CD8-positive, alpha-beta memory T cell (primary cell): ENCODE data around the gene MMUT. TPM values are rescaled to one million over a fixed set of nuclear protein-coding genes. Genes with fewer than 3 reads are reported as not detected.
A peak's percentile ranks its signal among the peaks of the same experiment; 100 is the strongest.

Experiments
- CTCF ChIA-PET: fragments of 350-600 bp; sonication (Branson Sonifier 250); formaldehyde crosslinking; loops from one replicate; lab custom pipeline; 2021; ENCODE audit warnings: antibody characterized with exemption; lab: Charles Lee
- POLR2A ChIA-PET: fragments of 350-600 bp; sonication (Branson Sonifier 250); formaldehyde crosslinking; loops from one replicate; lab custom pipeline; 2021; ENCODE audit warnings: antibody characterized with exemption; lab: Charles Lee
- DNase-seq, 5 donors: peaks; one replicate each; pipeline versions ENCODE4 v3.0.0 to v3.0.0-alpha.2; 2020 to 2022; ENCODE audit warnings: mixed read lengths in 1 of 5
- H3K27ac ChIP-seq: one replicate; pipeline ENCODE4 v1.7.0; 2013; ENCODE audit warnings: low read depth, mild to moderate bottlenecking, low read length, moderate library complexity
- H3K27me3 ChIP-seq: 2 replicates; pipeline ENCODE4 v1.7.0; 2013; ENCODE audit warnings: low read length, mild to moderate bottlenecking; ENCODE audit not compliant: insufficient read depth, poor library complexity, severe bottlenecking
- H3K36me3 ChIP-seq: 2 replicates; pipeline ENCODE4 v1.7.0; 2013; ENCODE audit warnings: mild to moderate bottlenecking, low read length, moderate library complexity; ENCODE audit not compliant: insufficient read depth
- H3K4me1 ChIP-seq: 2 replicates; pipeline ENCODE4 v1.7.0; 2013; ENCODE audit warnings: mild to moderate bottlenecking, low read length, moderate library complexity; ENCODE audit not compliant: insufficient read depth
- H3K4me3 ChIP-seq: 2 replicates; pipeline ENCODE4 v1.7.0; 2013; ENCODE audit warnings: mild to moderate bottlenecking, low read length
- H3K9me3 ChIP-seq: 2 replicates; pipeline ENCODE4 v1.7.0; 2013; ENCODE audit warnings: mild to moderate bottlenecking, low read length
- H3K27ac Mint-ChIP-seq, 8 donors: one replicate each; pipeline ENCODE4 v1.8.0; 2020 to 2021; ENCODE audit warnings: mixed read lengths in 8 of 8, mild to moderate bottlenecking in 6 of 8, inconsistent platforms in 3 of 8, moderate library complexity in 3 of 8
- H3K27me3 Mint-ChIP-seq, 2 donors: one replicate each; pipeline ENCODE4 v1.8.0; 2020 to 2021; ENCODE audit warnings: mixed read lengths in 2 of 2, mild to moderate bottlenecking in 1 of 2, moderate library complexity in 1 of 2
- H3K36me3 Mint-ChIP-seq, 3 donors: one replicate each; pipeline ENCODE4 v1.8.0; 2020 to 2021; ENCODE audit warnings: mixed read lengths in 3 of 3, inconsistent platforms in 1 of 3, mild to moderate bottlenecking in 1 of 3
- H3K4me1 Mint-ChIP-seq, 3 donors: one replicate each; pipeline ENCODE4 v1.8.0; 2020 to 2021; ENCODE audit warnings: mixed read lengths in 3 of 3, inconsistent platforms in 1 of 3, mild to moderate bottlenecking in 1 of 3
- H3K4me3 Mint-ChIP-seq, 7 donors: one replicate each; pipeline ENCODE4 v1.8.0; 2020 to 2021; ENCODE audit warnings: mixed read lengths in 7 of 7, mild to moderate bottlenecking in 6 of 7, moderate library complexity in 4 of 7, inconsistent platforms in 2 of 7
- H3K9me3 Mint-ChIP-seq, 5 donors: one replicate each; pipeline ENCODE4 v1.8.0; 2020 to 2022; ENCODE audit warnings: mixed read lengths in 5 of 5, mild to moderate bottlenecking in 3 of 5, moderate library complexity in 2 of 5, inconsistent platforms in 1 of 5
- polyA plus RNA-seq: library from polyadenylated mRNA; unstranded; fragments of 300-500 nt; fragmentation: Illumina TruSeq; gene quantifications from one replicate; pipeline ENCODE4 v1.2.3, GENCODE V29; 2021
- total RNA-seq, 2 experiments: library from RNA; stranded (reverse); gene quantifications; one replicate each; pipeline ENCODE4 v1.2.3, GENCODE V29; 2021

The MMUT gene
- total and polyA plus RNA-seq, 3 experiments from 2014 or later, result 10.2 to 12.2 (median 11.5) TPM

DNA sequence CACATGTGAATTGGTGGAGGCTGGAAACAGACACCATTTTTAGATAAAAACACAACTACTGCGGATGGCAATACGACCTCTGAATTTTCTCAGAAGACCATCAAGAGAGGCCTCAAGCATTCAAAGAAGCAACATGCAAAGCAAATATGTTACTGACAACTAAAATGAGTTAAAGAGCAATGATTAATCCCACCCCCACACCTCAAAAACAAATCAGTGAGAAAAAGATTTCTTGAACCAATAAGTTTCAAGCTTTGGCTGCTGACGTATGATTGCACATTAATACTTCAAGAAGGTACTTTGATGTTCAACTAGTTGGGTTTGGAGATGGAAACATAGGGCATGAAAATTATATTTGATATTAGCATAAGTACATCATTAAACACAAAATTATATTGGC, 982 bp downstream of the MMUT start:
- Mint-ChIP-seq H3K27me3 (peaks cover 0 to 1% of the 10 kb centered on the region in 2 donors), H3K36me3 (peaks cover 0 to 25% (median 3%) of the 10 kb centered on the region in 3 donors), H3K4me1 (peaks cover 38 to 60% (median 50%) of the 10 kb centered on the region in 3 donors), H3K9me3 (no peaks in the 10 kb centered on the region), H3K27ac (peak overlapping the region; percentile 71 to 100 (median 97)), H3K4me3 (peak overlapping the region; percentile 91 to 98 (median 95))
- peaks cover 11% of the 10 kb centered on the region for H3K4me1 ChIP-seq
- peak overlapping the region; percentile 91 for H3K4me3 ChIP-seq
- peak overlapping the region; percentile 91 for H3K27ac ChIP-seq
- ChIA-PET POLR2A (no interaction called here), CTCF (no interaction called here)
- no peaks in the 10 kb centered on the region for H3K27me3 ChIP-seq
- H3K9me3 ChIP-seq, result no peaks in the 10 kb centered on the region
- DNase-seq, result peak in 1 of 5 donors; percentile 26
- H3K36me3 ChIP-seq, result peaks cover 9% of the 10 kb centered on the region

DNA sequence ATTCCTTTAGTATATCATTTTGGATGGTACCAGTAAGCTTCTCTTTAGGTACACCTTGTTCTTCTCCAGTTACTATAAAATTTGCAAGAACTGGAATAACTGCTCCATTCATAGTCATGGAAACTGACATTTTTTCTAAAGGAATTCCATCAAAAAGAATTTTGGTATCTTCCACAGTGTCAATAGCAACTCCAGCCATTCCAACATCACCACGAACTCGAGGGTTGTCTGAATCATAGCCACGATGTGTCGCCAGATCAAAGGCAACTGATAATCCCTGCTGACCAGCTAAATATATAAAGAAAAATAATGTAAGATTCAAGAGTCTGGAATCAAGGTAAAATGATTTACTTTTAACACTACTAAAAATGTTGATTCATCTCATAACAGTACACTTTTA, 5.3 kb downstream of the MMUT start:
- Histone ChIP-seq H3K9me3 (no peaks in the 10 kb centered on the region), H3K4me3 (no peak overlapping the region), H3K27me3 (no peaks in the 10 kb centered on the region), H3K27ac (no peak overlapping the region), H3K36me3 (peaks cover 17% of the 10 kb centered on the region), H3K4me1 (peaks cover 11% of the 10 kb centered on the region)
- Mint-ChIP-seq H3K9me3 (no peaks in the 10 kb centered on the region), H3K36me3 (peaks cover 0 to 39% (median 10%) of the 10 kb centered on the region in 3 donors), H3K27me3 (no peaks in the 10 kb centered on the region), H3K4me1 (peaks cover 18 to 27% (median 22%) of the 10 kb centered on the region in 3 donors), H3K4me3 (no peak overlapping the region), H3K27ac (no peak overlapping the region)
- ChIA-PET POLR2A (no interaction called here), CTCF (no interaction called here)
- DNase-seq, result no peak

DNA sequence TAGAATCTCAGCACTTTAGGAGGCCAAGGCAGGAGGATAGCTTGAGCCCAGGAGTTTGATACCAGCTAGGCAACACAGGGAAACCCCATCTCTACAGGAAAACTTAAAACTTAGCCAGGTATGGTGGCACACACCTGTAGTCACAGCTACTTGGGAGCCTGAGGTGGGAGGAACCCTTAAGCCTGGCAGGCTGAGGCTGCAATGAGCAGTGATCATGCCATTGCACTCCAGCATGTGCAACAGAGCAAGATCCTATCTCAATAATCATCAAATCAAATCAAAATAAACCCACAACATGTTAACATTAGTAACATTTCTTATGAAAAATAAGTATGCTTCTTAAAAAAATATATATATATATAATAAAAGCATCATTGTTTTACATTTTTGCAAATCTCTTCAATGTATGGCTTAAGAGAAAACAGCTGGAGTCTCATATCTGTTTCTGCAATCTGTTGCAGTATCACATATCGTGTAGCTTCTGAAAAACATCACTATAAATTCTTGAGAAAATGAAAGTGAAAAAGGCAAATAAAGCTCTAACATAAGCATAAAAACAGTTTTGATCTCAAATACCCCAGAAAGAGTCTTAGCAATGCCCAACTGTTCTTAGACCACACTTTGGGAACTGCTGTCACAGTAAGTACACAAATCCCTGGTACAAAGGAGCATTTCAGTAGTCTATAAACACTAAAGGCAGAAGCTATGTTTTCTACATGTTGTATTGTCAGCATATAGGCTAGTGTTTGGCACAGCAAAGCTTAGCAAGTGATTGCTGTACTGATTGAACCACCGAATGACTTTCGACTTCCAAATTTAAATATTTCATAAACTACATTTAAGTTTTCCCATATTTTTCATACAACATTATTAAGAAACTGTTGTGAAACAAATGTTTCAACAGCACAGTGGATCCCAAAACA, 8.0 kb downstream of the MMUT start:
- Mint-ChIP-seq H3K27ac (peak overlapping the region in 1 of 8 donors; percentile 47), H3K4me3 (no peak overlapping the region), H3K9me3 (no peaks in the 10 kb centered on the region), H3K36me3 (peaks cover 0 to 53% (median 21%) of the 10 kb centered on the region in 3 donors), H3K27me3 (no peaks in the 10 kb centered on the region), H3K4me1 (peaks cover 2 to 4% (median 3%) of the 10 kb centered on the region in 3 donors)
- no peaks in the 10 kb centered on the region for H3K27me3 ChIP-seq
- peaks cover 27% of the 10 kb centered on the region for H3K36me3 ChIP-seq
- ChIA-PET CTCF (no interaction called here), POLR2A (no interaction called here)
- H3K9me3 ChIP-seq, result no peaks in the 10 kb centered on the region
- no peaks in the 10 kb centered on the region for H3K4me1 ChIP-seq
- H3K27ac ChIP-seq, result no peak overlapping the region
- no peak overlapping the region for H3K4me3 ChIP-seq
- no peak for DNase-seq

DNA sequence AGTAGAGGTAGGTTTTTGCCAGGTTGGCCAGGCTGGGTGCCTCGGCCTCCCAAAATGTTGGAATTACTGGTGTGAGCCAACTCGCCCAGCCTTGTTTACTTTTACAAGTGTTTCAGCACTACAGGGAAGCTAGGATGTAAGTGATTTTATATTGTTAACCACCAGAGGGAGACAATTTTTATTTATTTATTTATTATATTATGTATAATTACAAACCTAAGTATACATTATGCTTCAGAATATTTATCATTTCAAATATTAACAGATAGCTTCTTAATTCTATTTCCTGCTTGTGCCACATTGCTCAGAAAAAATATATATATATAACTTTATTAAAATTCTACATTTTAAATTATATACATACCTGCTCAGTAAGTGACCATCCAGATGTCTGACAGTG, 9.8 kb downstream of the MMUT start:
- Mint-ChIP-seq H3K4me1 (peaks cover 0 to 6% (median 4%) of the 10 kb centered on the region in 3 donors), H3K9me3 (no peaks in the 10 kb centered on the region), H3K27ac (no peak overlapping the region), H3K4me3 (no peak overlapping the region), H3K36me3 (peaks cover 0 to 60% (median 28%) of the 10 kb centered on the region in 3 donors), H3K27me3 (no peaks in the 10 kb centered on the region)
- ChIA-PET CTCF (no interaction called here), POLR2A (no interaction called here)
- H3K4me1 ChIP-seq, result no peaks in the 10 kb centered on the region
- no peak for DNase-seq
- no peak overlapping the region for H3K4me3 ChIP-seq
- H3K36me3 ChIP-seq, result peaks cover 29% of the 10 kb centered on the region
- H3K27ac ChIP-seq, result no peak overlapping the region
- no peaks in the 10 kb centered on the region for H3K9me3 ChIP-seq
- H3K27me3 ChIP-seq, result no peaks in the 10 kb centered on the region

DNA sequence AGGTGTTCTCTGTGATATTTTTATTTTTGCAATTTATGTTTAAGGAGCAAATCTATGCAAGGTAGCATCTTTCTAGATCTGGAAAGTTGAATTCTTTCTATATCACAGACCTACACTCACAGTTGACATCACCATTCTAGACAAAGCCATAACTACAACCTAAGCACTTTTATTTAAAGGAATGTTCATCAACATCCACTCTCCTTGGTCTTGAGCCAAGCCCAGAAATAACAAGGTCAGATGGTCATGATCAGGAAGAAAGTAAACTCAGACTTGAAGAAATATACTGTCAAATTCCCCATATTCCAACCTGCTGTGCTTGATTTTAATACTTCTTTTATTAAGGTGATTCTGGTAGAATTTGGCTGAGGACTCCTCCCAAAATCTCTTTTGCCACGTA, 32.2 kb downstream of the MMUT start:
- no peak overlapping the region for H3K4me3 Mint-ChIP-seq
- Histone ChIP-seq H3K36me3 (peaks cover 12% of the 10 kb centered on the region), H3K27ac (no peak overlapping the region), H3K9me3 (no peaks in the 10 kb centered on the region), H3K4me1 (no peaks in the 10 kb centered on the region), H3K27me3 (no peaks in the 10 kb centered on the region), H3K4me3 (no peak overlapping the region)
- H3K36me3 Mint-ChIP-seq, result peaks cover 22 to 64% (median 41%) of the 10 kb centered on the region in 3 donors
- no peak for DNase-seq
- POLR2A ChIA-PET, result no interaction called here
- no peaks in the 10 kb centered on the region for H3K4me1 Mint-ChIP-seq
- no peaks in the 10 kb centered on the region for H3K27me3 Mint-ChIP-seq
- H3K9me3 Mint-ChIP-seq, result no peaks in the 10 kb centered on the region
- H3K27ac Mint-ChIP-seq, result no peak overlapping the region
- CTCF ChIA-PET, result no interaction called here

DNA sequence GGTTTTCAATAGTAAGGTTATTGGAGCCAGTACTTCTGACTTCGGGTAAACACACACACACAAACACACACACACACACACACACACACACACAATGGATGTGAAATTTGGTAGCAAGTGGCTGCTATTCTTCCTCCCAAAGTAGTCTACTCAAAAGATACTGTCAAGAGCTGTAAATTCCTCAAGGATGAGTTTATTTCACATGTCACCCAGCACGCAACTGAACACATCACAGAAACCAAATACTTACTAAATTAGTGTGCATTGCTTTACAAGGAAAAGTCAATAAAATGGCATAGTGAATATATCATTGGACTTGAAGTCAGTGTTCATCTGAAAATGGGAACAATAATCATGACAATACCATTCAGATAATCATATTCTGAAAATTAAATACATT, 32.9 kb downstream of the MMUT start:
- Histone ChIP-seq H3K4me3 (no peak overlapping the region), H3K4me1 (no peaks in the 10 kb centered on the region), H3K27ac (no peak overlapping the region), H3K9me3 (no peaks in the 10 kb centered on the region), H3K36me3 (peaks cover 12% of the 10 kb centered on the region), H3K27me3 (no peaks in the 10 kb centered on the region)
- Mint-ChIP-seq H3K4me1 (no peaks in the 10 kb centered on the region), H3K36me3 (peaks cover 17 to 57% (median 34%) of the 10 kb centered on the region in 3 donors), H3K27ac (peak overlapping the region in 1 of 8 donors; percentile 21), H3K27me3 (no peaks in the 10 kb centered on the region), H3K4me3 (no peak overlapping the region), H3K9me3 (no peaks in the 10 kb centered on the region)
- ChIA-PET POLR2A (no interaction called here), CTCF (no interaction called here)
- DNase-seq, result no peak

DNA sequence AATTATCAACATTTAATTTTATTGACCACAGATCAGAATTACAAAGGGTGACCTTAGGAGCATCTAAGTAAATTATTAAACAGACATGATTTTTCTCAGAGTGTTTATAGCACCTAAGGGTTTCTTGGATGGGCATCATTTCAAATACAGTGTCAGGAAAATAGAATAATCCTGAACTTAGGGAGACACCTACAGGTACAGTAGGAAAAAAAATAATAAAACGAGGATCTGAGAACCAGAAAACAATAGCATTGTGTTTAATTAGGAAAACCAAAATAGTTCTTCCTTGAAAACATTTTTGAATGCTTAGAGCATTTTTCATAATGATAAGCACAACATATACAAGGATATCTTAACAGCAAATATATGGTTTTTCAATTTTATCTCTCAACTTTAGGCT, 39.2 kb downstream of the MMUT start:
- Mint-ChIP-seq H3K27ac (no peak overlapping the region), H3K36me3 (peaks cover 7 to 10% (median 8%) of the 10 kb centered on the region in 3 donors), H3K9me3 (no peaks in the 10 kb centered on the region), H3K4me3 (no peak overlapping the region), H3K27me3 (no peaks in the 10 kb centered on the region), H3K4me1 (no peaks in the 10 kb centered on the region)
- no peaks in the 10 kb centered on the region for H3K9me3 ChIP-seq
- H3K36me3 ChIP-seq, result no peaks in the 10 kb centered on the region
- CTCF ChIA-PET, result no interaction called here
- no peak overlapping the region for H3K4me3 ChIP-seq
- POLR2A ChIA-PET, result no interaction called here
- no peaks in the 10 kb centered on the region for H3K4me1 ChIP-seq
- DNase-seq, result no peak
- no peak overlapping the region for H3K27ac ChIP-seq
- no peaks in the 10 kb centered on the region for H3K27me3 ChIP-seq

DNA sequence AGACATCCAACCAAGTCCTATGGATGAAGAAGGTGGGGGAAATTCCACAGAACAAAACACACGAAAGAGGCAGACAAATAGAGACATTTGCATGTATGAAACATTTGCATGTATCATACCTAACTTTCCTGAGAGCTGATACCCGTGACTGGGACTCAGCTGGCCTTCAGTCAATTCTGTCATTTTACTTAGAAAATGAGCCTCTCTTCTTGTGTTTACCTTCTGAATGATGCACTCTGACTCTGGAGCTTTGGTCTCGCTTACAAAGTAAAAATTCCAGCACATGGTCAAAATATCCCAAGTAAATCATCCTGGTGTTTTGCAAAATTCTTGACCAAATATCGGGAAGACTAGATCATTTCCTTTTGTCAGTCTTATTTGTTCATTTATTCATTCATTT, 46.9 kb downstream of the MMUT start:
- CTCF ChIA-PET, result no interaction called here
- H3K4me3 Mint-ChIP-seq, result no peak overlapping the region
- no peak for DNase-seq

More for the DNA sequence above, 46.9 kb downstream of the MMUT start:
- no peak overlapping the region for H3K4me3 ChIP-seq
- H3K27ac ChIP-seq, result no peak overlapping the region
- H3K27me3 Mint-ChIP-seq, result peaks cover 0 to 5% of the 10 kb centered on the region in 2 donors
- H3K4me1 Mint-ChIP-seq, result no peaks in the 10 kb centered on the region
- H3K27me3 ChIP-seq, result no peaks in the 10 kb centered on the region
- no peaks in the 10 kb centered on the region for H3K9me3 ChIP-seq
- H3K36me3 Mint-ChIP-seq, result no peaks in the 10 kb centered on the region
- H3K27ac Mint-ChIP-seq, result no peak overlapping the region
- no peaks in the 10 kb centered on the region for H3K4me1 ChIP-seq
- H3K36me3 ChIP-seq, result no peaks in the 10 kb centered on the region
- POLR2A ChIA-PET, result no interaction called here
- H3K9me3 Mint-ChIP-seq, result no peaks in the 10 kb centered on the region
